Keratinocyte (primary cell): ENCODE data around the gene CLCN4. TPM values are rescaled to one million over a fixed set of nuclear protein-coding genes. Genes with fewer than 3 reads are reported as not detected.

Experiments used
- DNase-seq: peaks from one replicate; pipeline ENCODE4 v3.0.0-alpha.2; 2011; ENCODE audit warnings: low read depth, missing footprints, low spot score
- FAIRE-seq: peaks from 2 replicates; lab custom pipeline; 2011; peaks lifted over from hg19 to GRCh38; lab: Jason Lieb, UNC
- H2AFZ ChIP-seq: 2 replicates; pipeline ENCODE4 v1.6.0; 2012; ENCODE audit warnings: low read length, control low read depth, inconsistent platforms; ENCODE audit not compliant: control insufficient read depth
- H3K27ac ChIP-seq: 2 replicates; pipeline ENCODE4 v1.5.1; 2011; ENCODE audit warnings: low read length; ENCODE audit not compliant: control insufficient read depth, insufficient read depth
- H3K27me3 ChIP-seq: 3 replicates; pipeline ENCODE4 v1.6.0; 2011; ENCODE audit warnings: low read length; ENCODE audit not compliant: control insufficient read depth, insufficient read depth; ENCODE audit errors: extremely low read depth
- H3K36me3 ChIP-seq, 2 experiments: 2 replicates in 1 of 2; 3 replicates in 1 of 2; pipeline ENCODE4 v1.5.1; 2011; ENCODE audit warnings: low read length in 2 of 2, mild to moderate bottlenecking in 1 of 2; ENCODE audit not compliant: control insufficient read depth in 2 of 2, insufficient read depth in 2 of 2; ENCODE audit errors: extremely low read depth in 1 of 2
- H3K4me1 ChIP-seq: 3 replicates; pipeline ENCODE4 v1.5.1; 2011; ENCODE audit warnings: low read length; ENCODE audit not compliant: control insufficient read depth, insufficient read depth; ENCODE audit errors: extremely low read depth
- H3K4me2 ChIP-seq: 3 replicates; pipeline ENCODE4 v1.6.0; 2011; ENCODE audit warnings: low read depth, low read length; ENCODE audit not compliant: control insufficient read depth, insufficient read depth; ENCODE audit errors: extremely low read depth
- H3K4me3 ChIP-seq, 3 experiments: fragments of 200-600 bp in 1 of 3; sonication (generic) in 1 of 3; 2 replicates in 2 of 3; 3 replicates in 1 of 3; pipeline ENCODE4 v1.5.1; 2011 to 2016; ENCODE audit warnings: low read length in 3 of 3, mild to moderate bottlenecking in 3 of 3, control low read depth in 2 of 3, inconsistent platforms in 1 of 3, low read depth in 1 of 3, mixed read lengths in 1 of 3, mixed run types in 1 of 3, moderate library complexity in 1 of 3; ENCODE audit not compliant: control insufficient read depth in 2 of 3, insufficient read depth in 2 of 3; ENCODE audit errors: extremely low read depth in 1 of 3
- H3K79me2 ChIP-seq: 2 replicates; pipeline ENCODE4 v1.6.0; 2012; ENCODE audit warnings: low read length; ENCODE audit not compliant: control insufficient read depth, insufficient read depth
- H3K9ac ChIP-seq: 3 replicates; pipeline ENCODE4 v1.6.0; 2011; ENCODE audit warnings: low read length; ENCODE audit not compliant: control insufficient read depth, insufficient read depth; ENCODE audit errors: extremely low read depth
- H3K9me1 ChIP-seq: 3 replicates; pipeline ENCODE4 v1.6.0; 2011; ENCODE audit warnings: low read length; ENCODE audit not compliant: control insufficient read depth, insufficient read depth; ENCODE audit errors: extremely low read depth
- H3K9me3 ChIP-seq: 2 replicates; pipeline ENCODE4 v1.5.1; 2012; ENCODE audit warnings: low read depth, low read length; ENCODE audit not compliant: control insufficient read depth
- H4K20me1 ChIP-seq: 3 replicates; pipeline ENCODE4 v1.6.0; 2011; ENCODE audit warnings: low read length; ENCODE audit not compliant: control insufficient read depth, insufficient read depth; ENCODE audit errors: extremely low read depth
- EZH2 ChIP-seq: IDR thresholded peaks from one replicate; pipeline ENCODE4 v1.6.1; 2012; ENCODE audit warnings: inconsistent platforms, mild to moderate bottlenecking, low read length, moderate library complexity
- dilution Hi-C: fragments of 300-500 bp; cut with MboI; formaldehyde crosslinking; loops from one replicate; pipeline ENCODE4 v1.7.0; 2020; ENCODE audit warnings: low sequenced_read_pairs; ENCODE audit not compliant: extremely low pct_ligation_motif_present
- polyA plus RNA-seq, 5 experiments: library from polyadenylated mRNA; depleted of rRNA in 3 of 5; stranded (reverse) in 3 of 5; stranded (forward) in 1 of 5; unstranded in 1 of 5; fragments of >200 nt; gene quantifications; 1 replicate in 1 of 5; 2 replicates in 3 of 5; 3 replicates in 1 of 5; pipeline versions ENCODE4 v1.2.1 to v1.2.3, GENCODE V29; 2011 to 2012; ENCODE audit warnings: missing spikeins in 2 of 5, low read depth in 1 of 5, low replicate concordance in 1 of 5
- TF ChIP-seq, protein P1 (sequence below), 3 experiments: IDR thresholded peaks in 1 of 3; conservative IDR thresholded peaks in 1 of 3; optimal IDR thresholded peaks in 1 of 3; 2 replicates in 2 of 3; 3 replicates in 1 of 3; pipeline versions ENCODE3 to v1.5.1; 2011; ENCODE audit warnings: low read length in 3 of 3, mild to moderate bottlenecking in 3 of 3, moderate library complexity in 2 of 3, control low read depth in 1 of 3, inconsistent platforms in 1 of 3; ENCODE audit not compliant: insufficient read depth in 2 of 3; ENCODE audit errors: extremely low read depth in 1 of 3

The CLCN4 gene
- polyA plus RNA-seq, 1 donor (not counting 4 experiments of a cell fraction or from before 2014, with no cell fraction given), result 0.24 TPM

DNA sequence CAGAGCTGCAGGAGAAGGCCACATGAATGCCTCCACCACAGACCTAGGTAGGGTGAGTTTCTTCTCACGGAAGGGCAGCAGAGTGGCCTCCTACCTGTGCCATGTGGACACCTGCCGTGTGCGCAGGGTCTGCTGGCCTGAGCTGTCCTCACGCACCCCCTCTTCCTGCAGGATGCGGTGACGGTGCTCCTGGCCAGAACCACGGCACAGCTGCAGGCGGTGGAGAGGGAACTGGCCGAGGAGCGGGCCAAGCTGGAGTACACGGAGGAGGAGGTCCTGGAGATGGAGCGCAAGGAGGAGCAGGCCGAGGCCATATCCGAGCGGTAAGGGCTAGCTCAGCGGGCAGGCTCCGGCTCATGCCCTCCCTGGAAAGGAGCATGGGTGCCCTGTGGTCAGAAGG lies 28.4 kb upstream of the CLCN4 start:
- FAIRE-seq, result no peak
- dilution Hi-C loops, result no loop called here
- peaks cover 0 to 2% of the 10 kb centered on the region in 2 experiments for H3K36me3 ChIP-seq

DNA sequence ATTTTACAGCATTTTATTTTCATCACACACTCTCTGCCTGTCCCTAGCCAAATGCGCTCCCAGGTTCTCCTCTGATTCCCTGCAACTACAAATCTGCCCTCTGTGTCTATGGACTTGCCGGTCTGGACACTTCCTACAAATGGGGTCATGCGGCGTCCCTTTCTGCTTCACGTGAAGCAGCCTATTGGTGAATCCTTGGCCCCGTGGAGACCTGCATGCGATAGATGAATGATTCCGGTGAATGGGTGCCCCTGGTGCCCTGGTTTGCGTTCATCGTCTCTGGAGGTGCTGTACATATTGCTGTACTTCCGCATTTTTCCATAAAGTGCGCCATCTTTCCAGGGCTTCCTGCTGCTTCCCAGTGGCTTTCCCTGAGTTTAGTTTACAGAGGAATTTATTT lies 27.5 kb upstream of the CLCN4 start:
- no peak overlapping the region for H3K4me3 ChIP-seq
- peaks cover 0 to 2% of the 10 kb centered on the region in 2 experiments for H3K36me3 ChIP-seq
- no peaks in the 10 kb centered on the region for H3K9me1 ChIP-seq
- no peaks in the 10 kb centered on the region for H4K20me1 ChIP-seq
- no peak for DNase-seq
- H3K4me2 ChIP-seq, result no peak overlapping the region
- no peak overlapping the region for H3K27ac ChIP-seq
- H3K9ac ChIP-seq, result no peak overlapping the region
- H2AFZ ChIP-seq, result no peak overlapping the region
- H3K27me3 ChIP-seq, result no peaks in the 10 kb centered on the region
- no peaks in the 10 kb centered on the region for H3K9me3 ChIP-seq
- H3K4me1 ChIP-seq, result no peaks in the 10 kb centered on the region
- FAIRE-seq, result no peak
- dilution Hi-C loops, result no loop called here
- H3K79me2 ChIP-seq, result no peaks in the 10 kb centered on the region
- TF ChIP-seq EZH2, result no peak
- TF ChIP-seq, protein P1, sequence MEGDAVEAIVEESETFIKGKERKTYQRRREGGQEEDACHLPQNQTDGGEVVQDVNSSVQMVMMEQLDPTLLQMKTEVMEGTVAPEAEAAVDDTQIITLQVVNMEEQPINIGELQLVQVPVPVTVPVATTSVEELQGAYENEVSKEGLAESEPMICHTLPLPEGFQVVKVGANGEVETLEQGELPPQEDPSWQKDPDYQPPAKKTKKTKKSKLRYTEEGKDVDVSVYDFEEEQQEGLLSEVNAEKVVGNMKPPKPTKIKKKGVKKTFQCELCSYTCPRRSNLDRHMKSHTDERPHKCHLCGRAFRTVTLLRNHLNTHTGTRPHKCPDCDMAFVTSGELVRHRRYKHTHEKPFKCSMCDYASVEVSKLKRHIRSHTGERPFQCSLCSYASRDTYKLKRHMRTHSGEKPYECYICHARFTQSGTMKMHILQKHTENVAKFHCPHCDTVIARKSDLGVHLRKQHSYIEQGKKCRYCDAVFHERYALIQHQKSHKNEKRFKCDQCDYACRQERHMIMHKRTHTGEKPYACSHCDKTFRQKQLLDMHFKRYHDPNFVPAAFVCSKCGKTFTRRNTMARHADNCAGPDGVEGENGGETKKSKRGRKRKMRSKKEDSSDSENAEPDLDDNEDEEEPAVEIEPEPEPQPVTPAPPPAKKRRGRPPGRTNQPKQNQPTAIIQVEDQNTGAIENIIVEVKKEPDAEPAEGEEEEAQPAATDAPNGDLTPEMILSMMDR (optimal IDR thresholded peaks at IDR 0.05 in 1 of 3, IDR thresholded peaks at IDR 0.05 in 1 of 3, conservative IDR thresholded peaks at IDR 0.05 in 1 of 3; ENCODE audit: extremely low read depth in 1 of 3, insufficient read depth in 2 of 3, low read length in 3 of 3), result no peak

More for the DNA sequence above, 28.4 kb upstream of the CLCN4 start:
- no peak overlapping the region for H2AFZ ChIP-seq
- H4K20me1 ChIP-seq, result no peaks in the 10 kb centered on the region
- H3K9me1 ChIP-seq, result no peaks in the 10 kb centered on the region
- no peak for DNase-seq
- H3K4me1 ChIP-seq, result no peaks in the 10 kb centered on the region
- no peak overlapping the region for H3K27ac ChIP-seq
- no peak for TF ChIP-seq EZH2
- TF ChIP-seq, protein P1 (optimal IDR thresholded peaks at IDR 0.05 in 1 of 3, IDR thresholded peaks at IDR 0.05 in 1 of 3, conservative IDR thresholded peaks at IDR 0.05 in 1 of 3; ENCODE audit: extremely low read depth in 1 of 3, insufficient read depth in 2 of 3, low read length in 3 of 3), result no peak
- H3K9me3 ChIP-seq, result no peaks in the 10 kb centered on the region
- H3K4me2 ChIP-seq, result no peak overlapping the region
- H3K79me2 ChIP-seq, result no peaks in the 10 kb centered on the region
- no peaks in the 10 kb centered on the region for H3K27me3 ChIP-seq
- H3K9ac ChIP-seq, result no peak overlapping the region
- no peak overlapping the region for H3K4me3 ChIP-seq
